OCI-M2 (cell line): Measurements from ENCODE around the gene TAPBP.
"Not testable (repeated sequence)": the region's sequence is repeated elsewhere in the genome, so short reads cannot be mapped to it uniquely, and the experiment has no call there.

ENCODE experiments used
- DNase-seq: peaks from one replicate; lab custom pipeline; 2025; ENCODE audit not compliant: unreplicated experiment; lab: John Stamatoyannopoulos, UW

Gene TAPBP

GRCh38 chr6:33313709-33314514 lies at the start of gene TAPBP:
TSS of gene TAPBP (minus strand) at chr6:33314078. CDS start at chr6:33314041, 37 bp downstream.
- DNase-seq: no peak

- not testable (repeated sequence) for DNase-seq
Observed at GRCh38 chr6:33363486-33363885, 49.6 kb upstream of the TAPBP start.

- no peak for DNase-seq
Observed at GRCh38 chr6:33359331-33359730, 45.5 kb upstream of the TAPBP start.

- DNase-seq: not testable (repeated sequence)
Observed at GRCh38 chr6:33357160-33357871, 43.4 kb upstream of the TAPBP start.

GRCh38 chr6:33356295-33356694 lies 42.4 kb upstream of the TAPBP start:
- no peak for DNase-seq

GRCh38 chr6:33355860-33356259 lies 42.0 kb upstream of the TAPBP start:
- DNase-seq: not testable (repeated sequence)

GRCh38 chr6:33347816-33348215 lies 33.9 kb upstream of the TAPBP start:
- no peak for DNase-seq

GRCh38 chr6:33346972-33347371 lies 33.1 kb upstream of the TAPBP start:
- not testable (repeated sequence) for DNase-seq

GRCh38 chr6:33344701-33345697 lies 31.1 kb upstream of the TAPBP start:
- peak; percentile 48 for DNase-seq

- no peak for DNase-seq
Observed at GRCh38 chr6:33343953-33344611, 30.2 kb upstream of the TAPBP start.

GRCh38 chr6:33343606-33343952 lies 29.7 kb upstream of the TAPBP start:
- DNase-seq: not testable (repeated sequence)

- no peak for DNase-seq
Observed at GRCh38 chr6:33339193-33339592, 25.3 kb upstream of the TAPBP start.

- DNase-seq: no peak
Observed at GRCh38 chr6:33336495-33336894, 22.6 kb upstream of the TAPBP start.

- DNase-seq: no peak
Observed at GRCh38 chr6:33335916-33336315, 22.0 kb upstream of the TAPBP start.

- DNase-seq: no peak
Observed at GRCh38 chr6:33333666-33334065, 19.8 kb upstream of the TAPBP start.

- no peak for DNase-seq
Observed at GRCh38 chr6:33330736-33331135, 16.9 kb upstream of the TAPBP start.

GRCh38 chr6:33329058-33329457 lies 15.2 kb upstream of the TAPBP start:
- no peak for DNase-seq

GRCh38 chr6:33324125-33324524 lies 10.2 kb upstream of the TAPBP start:
- DNase-seq: no peak

- no peak for DNase-seq
Observed at GRCh38 chr6:33323623-33323948, 9.7 kb upstream of the TAPBP start.

GRCh38 chr6:33321227-33321626 lies 7.3 kb upstream of the TAPBP start:
- DNase-seq: no peak
